Measurements from ENCODE around the gene GUCY1A2. TPM values are rescaled to one million over a fixed set of nuclear protein-coding genes. Genes with fewer than 3 reads are reported as not detected.

The GUCY1A2 gene
- total RNA-seq, 8 experiments from 2014 or later = 3.1 to 22.5 (median 6.0) TPM

GRCh38 chr11:106624377-106624776, 393.9 kb downstream of the GUCY1A2 start:
- 0 to 71% (median 48%) methylated on average over 1 to 3 of the region's 3 CpGs; no CpG with 5 or more reads in 1 of the 10 experiments for WGBS, 10 experiments
- Histone ChIP-seq H3K4me1 (replicated peaks in 1 of 2) (no peaks in the 10 kb centered on the region), H3K4me3 (no peak overlapping the region), H3K27ac (no peak overlapping the region)
- in situ Hi-C loops (cut with MboI; ENCODE audit: low pct_unique_long_range_greater_than_20kb in 2 of 9, low sequenced_read_pairs in 9 of 9, unreplicated experiment in 9 of 9) = no loop called here
- ATAC-seq (replicated peaks in 6 of 8) = no peak
